ENCODE measurements around the gene HJV. TPM values are rescaled to one million over a fixed set of nuclear protein-coding genes. Genes with fewer than 3 reads are reported as not detected.

HJV gene
- total RNA-seq, 1 experiment from 2014 or later = not detected

- no TSS peak for BruUV-seq (replicated peaks)
- TF ChIP-seq SIN3A (IDR thresholded peaks at IDR 0.05; ENCODE audit: borderline replicate concordance, insufficient read depth, low read depth, low read length) (no peak), POLR2AphosphoS5 (IDR thresholded peaks at IDR 0.05; ENCODE audit: low read depth, low read length) (no peak), TCF7L2 (IDR thresholded peaks at IDR 0.05; ENCODE audit: low read depth, low read length) (no peak), CTCF (IDR thresholded peaks at IDR 0.05) (no peak), REST (IDR thresholded peaks at IDR 0.05; ENCODE audit: insufficient read depth in 1 of 2, low read depth in 2 of 2, low read length in 1 of 2) (no peak)
- 0 out of 2 replicates have a peak, but pooled peaks cover 4% of the 10 kb centered on the region for H3K4me1 ChIP-seq (ENCODE audit: control insufficient read depth, insufficient read depth, low read length)
- ChIA-PET POLR2A (no interaction called here), CTCF (interaction anchor here (0.7 kb wide), 1 partner anchor 134 kb away, joined by 7 read pairs; no protein-coding TSS in a partner anchor)
- H3K4me3 ChIP-seq (ENCODE audit: low read depth in 2 of 2, low read length in 2 of 2) = no peak overlapping the region
- no peak for DNase-seq (ENCODE audit: low read depth, low spot score)
- H3K27me3 ChIP-seq (ENCODE audit: control insufficient read depth, insufficient read depth, low read length) = no peaks in the 10 kb centered on the region
- no peak for ATAC-seq
- no peak overlapping the region for H3K27ac ChIP-seq (ENCODE audit: low read length)
- H3K9me3 ChIP-seq (ENCODE audit: control insufficient read depth, insufficient read depth, low read depth, low read length) = no peaks in the 10 kb centered on the region
- no peaks in the 10 kb centered on the region for H3K36me3 ChIP-seq (ENCODE audit: control insufficient read depth, insufficient read depth, low read length)
- intact Hi-C loops (cut with micrococcal nuclease; ENCODE audit: unreplicated experiment) (no loop called here), in situ Hi-C loops (cut with HindIII; ENCODE audit: low pct_unique_long_range_greater_than_20kb, low sequenced_read_pairs) (no loop called here)
Observed at GRCh38 chr1:145980457-145980994, 41.0 kb downstream of the HJV start.

- ATAC-seq (no peak), DNase-seq (ENCODE audit: low read depth, low spot score) (no peak)
- TF ChIP-seq POLR2AphosphoS5 (IDR thresholded peaks at IDR 0.05; ENCODE audit: low read depth, low read length) = no peak
- no peak for TF ChIP-seq REST (IDR thresholded peaks at IDR 0.05; ENCODE audit: insufficient read depth in 1 of 2, low read depth in 2 of 2, low read length in 1 of 2)
- TF ChIP-seq TCF7L2 (IDR thresholded peaks at IDR 0.05; ENCODE audit: low read depth, low read length) = no peak
- no peak for TF ChIP-seq SIN3A (IDR thresholded peaks at IDR 0.05; ENCODE audit: borderline replicate concordance, insufficient read depth, low read depth, low read length)
- no peak for TF ChIP-seq CTCF (IDR thresholded peaks at IDR 0.05)
- Histone ChIP-seq H3K4me1 (ENCODE audit: control insufficient read depth, insufficient read depth, low read length) (0 out of 2 replicates have a peak, but pooled peaks cover 4% of the 10 kb centered on the region), H3K27me3 (ENCODE audit: control insufficient read depth, insufficient read depth, low read length) (no peaks in the 10 kb centered on the region), H3K4me3 (ENCODE audit: low read depth in 2 of 2, low read length in 2 of 2) (no peak overlapping the region), H3K27ac (ENCODE audit: low read length) (no peak overlapping the region), H3K36me3 (ENCODE audit: control insufficient read depth, insufficient read depth, low read length) (no peaks in the 10 kb centered on the region), H3K9me3 (ENCODE audit: control insufficient read depth, insufficient read depth, low read depth, low read length) (no peaks in the 10 kb centered on the region)
- intact Hi-C loops (cut with micrococcal nuclease; ENCODE audit: unreplicated experiment) (loop anchor here (5.0 kb wide), 1 partner anchor 32 kb away; no protein-coding TSS in a partner anchor), in situ Hi-C loops (cut with HindIII; ENCODE audit: low pct_unique_long_range_greater_than_20kb, low sequenced_read_pairs) (no loop called here)
- BruUV-seq (replicated peaks) = no TSS peak
- ChIA-PET CTCF (interaction anchor here (0.7 kb wide), 1 partner anchor 133 kb away, joined by 7 read pairs; no protein-coding TSS in a partner anchor), POLR2A (interaction anchor here (0.6 kb wide), 1 partner anchor 111 kb away, joined by 3 read pairs; no protein-coding TSS in a partner anchor)
Observed at GRCh38 chr1:145979746-145980456, 41.6 kb downstream of the HJV start.

Measured in Panc1 (cell line).